ENCODE measurements around the gene LSAMP. TPM values are rescaled to one million over a fixed set of nuclear protein-coding genes. Genes with fewer than 3 reads are reported as not detected.

Gene LSAMP
- total RNA-seq, 1 experiment from 2014 or later: not detected

DNA sequence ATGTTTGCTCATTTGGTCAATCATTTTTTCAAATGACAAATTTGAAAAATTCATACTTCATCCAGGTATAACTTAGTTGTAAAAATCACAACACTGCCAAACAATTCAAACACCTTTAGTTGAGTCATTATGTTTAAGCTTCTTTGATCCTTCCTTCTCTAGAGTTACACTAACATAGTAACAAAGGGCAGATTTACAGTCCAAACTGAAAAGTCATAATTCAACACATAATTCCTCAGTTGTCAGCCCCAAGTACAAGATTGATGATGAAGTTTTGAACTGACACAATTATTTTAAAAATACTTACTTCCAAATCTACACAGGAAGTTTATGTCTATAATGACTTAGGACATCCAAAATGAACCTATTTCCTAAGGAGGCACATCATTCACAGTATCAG, 264.1 kb downstream of the LSAMP start:
- Histone ChIP-seq H3K27ac (no peak overlapping the region), H3K27me3 (ENCODE audit: insufficient read depth, low read depth) (no peaks in the 10 kb centered on the region), H3K4me1 (replicated peaks; ENCODE audit: insufficient read depth) (no peaks in the 10 kb centered on the region), H3K36me3 (ENCODE audit: low read depth) (no peaks in the 10 kb centered on the region), H3K4me2 (no peak overlapping the region), H3K79me2 (ENCODE audit: low read depth) (no peaks in the 10 kb centered on the region), H3K4me3 (no peak overlapping the region), H2AFZ (no peak overlapping the region), H4K20me1 (ENCODE audit: insufficient read depth) (no peaks in the 10 kb centered on the region), H3F3A (ENCODE audit: insufficient read depth, low read depth) (no peaks in the 10 kb centered on the region), H3K9me2 (ENCODE audit: insufficient read depth) (no peaks in the 10 kb centered on the region), H3K9me3 (ENCODE audit: insufficient read depth, low read depth) (no peaks in the 10 kb centered on the region)
- DNase-seq: no peak
- intact Hi-C loops (cut with micrococcal nuclease; ENCODE audit: unreplicated experiment): no loop called here
- ChIA-PET CTCF (no interaction called here), POLR2A (ENCODE audit: unreplicated experiment) (no interaction called here)
- BruUV-seq (replicated peaks): no TSS peak
- no peak for TF ChIP-seq EZH2 (IDR thresholded peaks at IDR 0.05; ENCODE audit: low read depth)
- TF ChIP-seq, protein P1, sequence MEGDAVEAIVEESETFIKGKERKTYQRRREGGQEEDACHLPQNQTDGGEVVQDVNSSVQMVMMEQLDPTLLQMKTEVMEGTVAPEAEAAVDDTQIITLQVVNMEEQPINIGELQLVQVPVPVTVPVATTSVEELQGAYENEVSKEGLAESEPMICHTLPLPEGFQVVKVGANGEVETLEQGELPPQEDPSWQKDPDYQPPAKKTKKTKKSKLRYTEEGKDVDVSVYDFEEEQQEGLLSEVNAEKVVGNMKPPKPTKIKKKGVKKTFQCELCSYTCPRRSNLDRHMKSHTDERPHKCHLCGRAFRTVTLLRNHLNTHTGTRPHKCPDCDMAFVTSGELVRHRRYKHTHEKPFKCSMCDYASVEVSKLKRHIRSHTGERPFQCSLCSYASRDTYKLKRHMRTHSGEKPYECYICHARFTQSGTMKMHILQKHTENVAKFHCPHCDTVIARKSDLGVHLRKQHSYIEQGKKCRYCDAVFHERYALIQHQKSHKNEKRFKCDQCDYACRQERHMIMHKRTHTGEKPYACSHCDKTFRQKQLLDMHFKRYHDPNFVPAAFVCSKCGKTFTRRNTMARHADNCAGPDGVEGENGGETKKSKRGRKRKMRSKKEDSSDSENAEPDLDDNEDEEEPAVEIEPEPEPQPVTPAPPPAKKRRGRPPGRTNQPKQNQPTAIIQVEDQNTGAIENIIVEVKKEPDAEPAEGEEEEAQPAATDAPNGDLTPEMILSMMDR (conservative IDR thresholded peaks at IDR 0.05): no peak

DNA sequence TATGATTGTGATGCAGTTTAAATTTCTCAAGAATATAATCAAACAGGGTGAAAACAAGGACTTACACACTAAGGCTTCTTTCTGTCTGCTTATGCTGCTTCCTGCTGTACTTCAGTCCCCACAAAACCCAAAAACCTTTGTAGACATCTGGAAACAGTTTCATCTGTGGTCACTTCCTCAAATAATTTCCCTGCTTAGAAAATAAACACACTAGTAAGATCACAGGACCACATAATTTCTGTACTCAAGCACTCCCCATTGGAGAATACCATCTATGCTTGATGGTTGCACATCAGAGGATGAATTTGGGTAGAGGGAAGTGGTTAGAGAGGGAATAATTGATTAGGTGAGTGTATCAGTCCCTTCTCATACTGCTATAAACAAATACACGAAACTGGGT, 266.2 kb downstream of the LSAMP start:
- no peaks in the 10 kb centered on the region for H3K4me1 ChIP-seq (replicated peaks; ENCODE audit: insufficient read depth)
- CTCF ChIA-PET: no interaction called here
- no peak for DNase-seq
- H3F3A ChIP-seq (ENCODE audit: insufficient read depth, low read depth): no peaks in the 10 kb centered on the region
- no peak overlapping the region for H3K4me2 ChIP-seq
- POLR2A ChIA-PET (ENCODE audit: unreplicated experiment): no interaction called here
- no peak overlapping the region for H3K4me3 ChIP-seq
- H3K9me3 ChIP-seq (ENCODE audit: insufficient read depth, low read depth): no peaks in the 10 kb centered on the region
- H2AFZ ChIP-seq: no peak overlapping the region
- no TSS peak for BruUV-seq (replicated peaks)
- TF ChIP-seq, protein P1 (conservative IDR thresholded peaks at IDR 0.05): no peak
- no peak for TF ChIP-seq EZH2 (IDR thresholded peaks at IDR 0.05; ENCODE audit: low read depth)
- intact Hi-C loops (cut with micrococcal nuclease; ENCODE audit: unreplicated experiment): no loop called here
- H4K20me1 ChIP-seq (ENCODE audit: insufficient read depth): no peaks in the 10 kb centered on the region
- no peaks in the 10 kb centered on the region for H3K27me3 ChIP-seq (ENCODE audit: insufficient read depth, low read depth)
- no peak overlapping the region for H3K27ac ChIP-seq
- no peaks in the 10 kb centered on the region for H3K79me2 ChIP-seq (ENCODE audit: low read depth)
- H3K9me2 ChIP-seq (ENCODE audit: insufficient read depth): peaks cover 4% of the 10 kb centered on the region; the same call in 1 of the 2 replicates
- H3K36me3 ChIP-seq (ENCODE audit: low read depth): no peaks in the 10 kb centered on the region

DNA sequence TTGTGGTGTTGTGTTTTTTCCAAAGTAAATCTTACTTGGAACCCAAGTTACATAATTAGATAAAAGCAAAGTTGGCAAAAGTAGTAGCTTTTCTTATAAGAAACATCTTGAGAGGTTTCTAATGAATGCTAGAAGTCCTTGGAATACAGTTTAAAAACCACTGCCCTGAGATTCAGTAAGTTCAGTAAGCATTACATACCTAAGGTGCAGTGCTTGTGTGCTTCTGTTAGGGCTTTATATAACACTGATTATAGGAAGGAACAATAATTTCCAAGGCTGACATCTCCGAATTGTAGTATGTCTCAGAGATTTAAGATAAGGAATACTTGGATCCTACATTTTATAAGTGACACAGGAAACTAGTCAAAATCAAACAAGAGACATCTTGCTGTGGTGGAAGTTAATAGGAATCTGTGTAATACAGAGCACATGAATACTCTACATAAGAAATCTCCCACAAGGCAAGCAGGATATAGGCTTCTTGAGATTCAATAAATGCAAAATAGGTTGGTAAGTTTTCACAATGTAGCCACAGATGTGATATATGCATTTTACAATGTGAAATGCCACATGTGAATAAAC, 268.2 kb downstream of the LSAMP start:
- no TSS peak for BruUV-seq (replicated peaks)
- ChIA-PET POLR2A (ENCODE audit: unreplicated experiment) (no interaction called here), CTCF (no interaction called here)
- TF ChIP-seq, protein P1 (conservative IDR thresholded peaks at IDR 0.05): no peak
- TF ChIP-seq EZH2 (IDR thresholded peaks at IDR 0.05; ENCODE audit: low read depth): no peak
- H3K4me1 ChIP-seq (replicated peaks; ENCODE audit: insufficient read depth): no peaks in the 10 kb centered on the region
- DNase-seq: no peak
- no peak overlapping the region for H2AFZ ChIP-seq
- H3K79me2 ChIP-seq (ENCODE audit: low read depth): no peaks in the 10 kb centered on the region
- intact Hi-C loops (cut with micrococcal nuclease; ENCODE audit: unreplicated experiment): no loop called here
- no peaks in the 10 kb centered on the region for H3K36me3 ChIP-seq (ENCODE audit: low read depth)
- H3K27me3 ChIP-seq (ENCODE audit: insufficient read depth, low read depth): no peaks in the 10 kb centered on the region
- H3K27ac ChIP-seq: no peak overlapping the region
- H3K9me3 ChIP-seq (ENCODE audit: insufficient read depth, low read depth): no peaks in the 10 kb centered on the region
- H3K4me3 ChIP-seq: no peak overlapping the region
- H4K20me1 ChIP-seq (ENCODE audit: insufficient read depth): no peaks in the 10 kb centered on the region
- H3K4me2 ChIP-seq: no peak overlapping the region
- peaks cover 4% of the 10 kb centered on the region; the same call in 1 of the 2 replicates for H3K9me2 ChIP-seq (ENCODE audit: insufficient read depth)
- no peaks in the 10 kb centered on the region for H3F3A ChIP-seq (ENCODE audit: insufficient read depth, low read depth)

All from PC-9 (cell line).